Fibroblast of skin of back (primary cell): ENCODE results near the gene SPAG16.

Source experiments
- DNase-seq: peaks from one replicate; pipeline ENCODE4 v3.0.0-alpha.2; 2013

The SPAG16 gene

DNA sequence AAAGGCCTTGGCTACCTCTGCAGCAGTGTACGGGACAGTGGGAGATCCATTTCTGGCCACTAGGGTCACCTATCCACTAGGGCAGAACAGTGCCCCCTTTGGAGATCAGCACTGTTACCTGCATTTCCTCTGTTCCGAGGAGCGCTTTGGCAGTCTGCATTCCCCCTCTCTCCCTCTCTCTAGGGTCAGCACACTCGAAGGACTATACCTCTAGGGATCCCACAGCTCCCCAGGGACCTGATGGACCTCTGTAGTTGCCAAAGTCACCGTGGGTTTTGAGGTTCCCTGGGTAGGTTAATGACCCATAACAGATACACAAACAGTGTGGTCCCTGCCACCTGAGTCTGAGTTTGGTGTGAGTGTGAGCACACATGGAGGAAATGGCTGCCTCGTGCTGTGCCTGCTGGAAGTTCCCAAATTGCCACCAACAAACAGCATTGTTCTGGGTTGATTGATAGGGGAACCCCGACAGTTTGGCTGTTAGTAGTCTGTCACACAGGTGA, 1026.8 kb downstream of the SPAG16 start:
- DNase-seq, result no peak

DNA sequence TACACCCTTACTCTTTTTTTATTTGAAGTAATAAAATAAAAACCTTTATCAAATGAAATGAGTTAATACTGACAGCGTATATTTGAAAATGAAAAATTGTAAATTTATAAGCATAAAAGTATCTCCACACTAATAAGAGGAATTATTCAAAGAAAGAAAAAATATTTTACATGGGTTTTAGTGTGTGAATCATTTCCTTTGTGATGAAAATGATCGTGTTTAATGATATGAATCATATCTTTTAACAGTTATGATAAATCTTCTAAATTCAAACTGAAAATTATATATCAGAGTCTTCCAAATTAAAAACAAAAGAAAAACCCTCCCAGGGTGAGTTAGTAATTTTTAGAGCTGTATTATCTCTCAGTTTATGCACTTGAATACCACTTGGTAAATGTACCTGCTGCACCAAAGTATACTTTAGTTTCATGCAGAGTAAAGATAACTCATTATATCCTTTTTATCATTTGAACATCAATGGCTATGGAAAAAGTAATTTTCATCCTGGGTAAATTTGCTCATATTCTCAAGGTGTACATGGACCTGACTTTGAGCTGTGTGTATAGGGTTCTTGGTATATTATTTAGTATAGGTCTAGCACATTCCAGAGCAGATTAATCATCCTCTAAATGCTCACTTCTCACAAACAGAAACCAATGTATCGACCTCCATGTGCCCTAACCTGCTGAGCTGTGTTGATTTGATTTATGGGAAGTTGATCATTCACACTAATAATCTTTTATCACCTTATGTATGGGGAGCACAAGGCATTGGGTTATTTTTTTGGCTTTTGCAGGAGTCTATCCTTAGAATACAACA, 1027.9 kb downstream of the SPAG16 start:
- DNase-seq, result peak; percentile 16

DNA sequence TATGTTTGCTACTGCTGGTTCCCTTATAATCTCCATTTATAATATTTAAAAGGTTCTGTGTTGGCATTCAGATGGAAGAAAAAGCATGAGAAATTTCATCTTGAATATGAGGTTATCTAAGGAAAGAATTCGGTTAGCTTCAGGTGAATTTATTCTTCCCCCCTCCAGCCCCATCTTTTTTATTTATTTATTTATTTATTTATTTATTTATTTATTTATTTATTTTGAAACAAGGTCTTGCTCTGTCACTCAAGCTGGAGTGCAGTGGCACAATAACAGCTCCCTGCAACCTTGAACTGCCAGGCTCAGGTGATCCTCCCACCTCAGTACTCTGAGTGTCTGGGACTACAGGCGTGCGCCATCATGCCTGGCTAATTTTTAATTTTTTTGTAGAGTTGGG, 1031.1 kb downstream of the SPAG16 start:
- no peak for DNase-seq

DNA sequence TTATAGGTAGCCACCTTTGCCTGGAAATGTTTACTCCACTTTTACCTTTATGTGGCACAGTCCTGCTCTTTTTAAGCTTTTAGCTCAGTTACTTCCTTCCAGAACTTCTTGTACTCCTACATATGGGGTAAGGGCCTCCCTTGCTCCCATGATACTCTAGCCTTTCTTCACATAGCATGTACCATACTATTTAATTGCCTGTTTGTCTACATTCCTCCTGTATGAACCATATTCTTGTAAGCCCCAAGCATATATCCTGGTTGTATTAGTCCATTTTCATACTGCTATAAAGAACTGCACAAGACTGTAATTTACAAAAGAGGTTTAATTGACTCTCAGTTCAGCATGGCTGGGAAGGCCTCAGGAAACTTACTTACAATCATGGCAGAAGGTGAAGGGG, 1035.9 kb downstream of the SPAG16 start:
- DNase-seq, result no peak

DNA sequence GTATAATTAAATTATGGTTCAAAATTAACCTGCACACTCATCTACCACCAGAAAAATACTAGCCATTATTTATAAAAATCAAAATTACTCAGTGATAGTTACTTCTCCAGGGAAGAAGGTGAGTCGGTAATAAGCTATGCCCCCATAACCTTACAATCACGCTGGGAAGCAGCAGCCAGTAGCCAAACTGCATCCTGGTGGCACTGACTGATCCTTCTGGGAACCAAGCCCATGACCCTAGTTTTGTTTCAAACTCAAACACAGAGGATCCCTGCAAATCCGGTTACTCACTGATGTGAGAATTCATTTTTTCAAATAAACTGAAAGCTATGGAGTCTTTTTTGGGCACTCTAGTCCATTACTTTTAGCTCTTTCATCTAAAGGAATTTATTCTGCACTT, 1038.4 kb downstream of the SPAG16 start:
- peak; percentile 28 for DNase-seq

DNA sequence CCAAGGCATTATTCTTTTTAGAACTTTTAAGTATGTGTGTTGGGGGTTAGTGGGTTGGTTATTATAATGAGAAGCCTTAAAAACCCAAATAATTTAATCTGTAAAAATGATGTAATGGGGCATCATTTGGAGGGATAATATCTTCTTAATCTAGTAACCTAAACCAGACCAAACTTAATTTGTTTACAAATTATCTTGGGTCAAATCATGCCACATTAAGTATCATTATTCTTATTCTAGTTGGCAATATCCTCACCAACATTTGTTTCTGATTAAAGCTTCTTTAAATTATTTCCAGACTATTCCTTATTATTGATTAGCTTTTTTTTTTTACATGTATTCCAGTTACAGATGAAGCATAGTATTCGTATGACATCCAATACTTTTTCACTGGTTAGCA, 1041.1 kb downstream of the SPAG16 start:
- no peak for DNase-seq

DNA sequence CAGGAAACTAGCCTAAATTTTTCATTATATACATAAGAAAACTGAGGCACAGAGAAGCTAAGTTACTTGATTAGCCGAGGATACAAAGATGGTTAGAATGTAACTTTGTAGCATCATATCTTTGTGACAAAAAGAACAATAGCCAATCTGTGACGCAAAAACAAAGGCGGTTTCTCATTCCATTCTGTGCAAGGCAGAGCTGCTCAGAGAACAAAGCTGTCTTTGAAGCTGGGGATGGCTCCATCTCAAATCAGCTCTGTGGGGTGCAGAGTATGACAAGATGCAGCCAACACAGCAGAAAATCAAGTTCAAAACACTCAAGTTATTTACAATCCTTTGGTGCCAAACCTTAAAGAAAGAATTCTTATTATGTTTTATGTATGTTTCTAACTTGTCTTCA, 1044.7 kb downstream of the SPAG16 start:
- no peak for DNase-seq

DNA sequence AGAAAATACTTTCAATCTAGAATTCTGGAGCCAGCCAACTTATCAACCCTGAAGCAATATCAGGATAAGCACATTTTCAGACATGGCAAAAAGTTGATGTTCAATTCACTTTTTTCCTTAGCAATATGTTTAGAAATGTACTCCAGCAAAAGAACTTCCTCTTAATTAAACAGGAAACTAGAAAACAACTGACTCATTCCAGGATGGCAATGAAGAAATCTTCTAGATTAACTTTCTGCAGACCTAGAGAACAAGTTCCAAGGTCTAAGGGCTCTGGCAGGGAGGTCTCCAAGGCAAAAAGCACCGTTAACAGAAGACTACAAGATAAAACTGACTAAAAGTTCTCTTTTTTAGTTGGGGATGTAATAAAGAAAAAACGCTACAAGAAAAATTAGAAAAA, 1057.4 kb downstream of the SPAG16 start:
- DNase-seq, result no peak

DNA sequence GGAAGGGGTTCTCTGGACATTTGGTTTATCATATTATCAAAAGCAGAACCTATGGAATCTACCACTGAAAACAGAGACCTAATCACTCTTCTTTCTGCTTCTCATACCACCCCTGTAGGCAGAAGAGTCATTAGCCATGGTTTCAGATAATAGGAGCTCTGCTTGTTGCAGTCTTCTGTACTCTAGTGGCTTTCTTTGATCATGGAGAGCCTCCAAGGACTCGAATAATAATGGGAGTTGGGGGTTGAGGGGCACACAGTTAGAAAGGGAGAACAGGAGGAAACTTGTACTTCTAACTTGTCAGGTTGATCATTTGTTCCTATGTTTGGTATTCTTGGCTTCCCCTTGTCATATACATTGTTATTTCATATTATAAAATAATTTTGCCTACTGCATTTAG, 1074.2 kb downstream of the SPAG16 start:
- DNase-seq, result no peak

DNA sequence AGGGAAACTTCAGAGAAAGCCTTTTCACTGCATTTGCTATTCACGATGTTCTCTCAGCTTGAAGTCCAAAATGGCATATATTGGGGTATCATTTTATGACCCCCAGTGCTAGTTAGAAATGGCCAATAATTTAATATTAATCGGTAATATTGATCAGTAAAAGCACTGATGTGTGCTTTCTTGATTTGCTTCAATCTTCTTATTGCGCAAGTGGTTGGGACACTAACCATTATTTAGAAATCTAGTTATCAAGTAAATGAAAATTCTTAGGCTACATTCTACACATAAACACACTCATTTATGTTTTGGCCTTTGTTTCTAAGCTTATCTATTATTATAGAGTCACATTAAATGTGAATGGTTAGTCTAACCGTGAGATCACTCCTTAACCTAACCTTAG, 1076.9 kb downstream of the SPAG16 start:
- DNase-seq, result no peak

DNA sequence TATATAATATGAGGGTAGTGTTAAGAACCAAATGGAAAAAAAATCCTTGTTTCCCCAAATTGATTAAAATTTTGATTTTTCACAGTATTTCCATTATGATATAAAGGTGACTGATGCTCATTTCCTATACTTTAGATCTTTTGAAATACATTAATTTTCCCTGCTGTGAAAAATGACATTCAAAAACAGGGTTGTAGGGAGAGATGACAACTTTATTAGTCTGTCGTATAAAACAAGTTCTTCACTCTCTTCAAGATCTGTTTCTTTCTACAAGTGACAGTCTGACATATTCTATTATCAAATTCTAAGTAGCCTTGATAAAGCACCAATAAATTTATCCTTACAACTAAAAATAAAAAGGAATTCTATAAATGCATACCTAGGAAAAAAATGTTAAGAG, 1081.3 kb downstream of the SPAG16 start:
- DNase-seq, result no peak

DNA sequence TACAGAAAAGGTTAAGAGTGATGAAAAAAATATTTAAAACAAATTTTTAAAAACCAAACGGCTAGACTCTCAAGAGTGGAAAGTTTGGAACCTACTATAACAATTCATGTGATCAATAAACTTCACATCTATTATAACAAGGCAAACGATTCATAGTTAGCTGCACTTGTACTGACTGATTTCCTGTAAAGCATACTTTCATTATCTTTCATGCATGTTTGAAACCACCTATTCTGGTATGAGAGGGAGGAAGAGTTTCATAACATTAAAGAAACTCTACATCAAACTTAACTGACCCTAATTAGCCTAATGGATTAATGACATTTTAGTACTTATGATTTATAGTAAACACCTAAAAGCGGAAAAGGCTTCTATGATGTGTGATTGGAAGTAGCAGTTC, 1082.9 kb downstream of the SPAG16 start:
- DNase-seq, result no peak

DNA sequence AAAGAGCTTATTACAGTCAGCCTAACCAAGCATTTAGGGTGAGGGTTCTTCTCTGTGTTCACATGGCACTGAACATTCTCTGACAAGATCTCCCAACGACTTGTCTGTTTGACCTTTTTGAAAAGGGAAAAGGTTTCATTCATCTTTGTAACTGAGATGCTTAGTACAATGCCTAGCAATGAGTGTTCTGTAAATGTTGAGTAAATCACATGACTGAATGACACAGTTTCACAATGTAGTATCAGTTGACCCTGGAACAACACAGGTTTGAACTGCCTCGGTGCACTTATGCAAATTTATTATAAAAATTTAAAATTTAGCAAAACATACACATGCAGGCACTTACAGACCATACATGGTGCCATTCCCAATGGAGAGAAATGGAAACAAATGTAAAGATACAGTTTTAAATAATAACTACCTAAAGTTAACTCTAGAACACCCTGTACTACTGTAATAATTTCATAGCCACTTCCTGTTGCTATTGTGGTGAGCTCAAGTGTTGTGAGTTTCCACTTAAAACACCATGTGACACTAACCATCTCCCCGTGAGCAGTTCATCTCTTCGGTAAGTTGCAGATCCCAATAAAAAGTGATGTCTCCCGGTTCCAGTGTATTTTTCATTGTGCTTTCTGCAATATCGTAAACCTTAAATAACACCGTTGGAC, 1092.5 kb downstream of the SPAG16 start:
- DNase-seq, result no peak

DNA sequence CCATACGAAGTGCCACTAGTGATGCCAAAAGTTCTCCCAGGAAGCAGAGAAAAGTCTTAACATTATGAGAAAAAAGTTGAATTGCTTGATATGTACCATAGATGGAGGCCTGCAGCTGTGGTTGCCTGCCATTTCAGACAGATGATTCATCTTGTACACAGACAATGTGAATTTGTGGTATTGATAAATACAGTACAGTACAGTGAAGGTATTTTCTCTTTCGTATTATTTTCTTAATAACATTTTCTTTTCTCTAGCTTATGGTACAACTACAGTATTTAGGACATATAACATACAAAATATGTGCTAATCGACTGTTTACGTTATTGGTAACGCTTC, 1093.0 kb downstream of the SPAG16 start:
- DNase-seq, result no peak

DNA sequence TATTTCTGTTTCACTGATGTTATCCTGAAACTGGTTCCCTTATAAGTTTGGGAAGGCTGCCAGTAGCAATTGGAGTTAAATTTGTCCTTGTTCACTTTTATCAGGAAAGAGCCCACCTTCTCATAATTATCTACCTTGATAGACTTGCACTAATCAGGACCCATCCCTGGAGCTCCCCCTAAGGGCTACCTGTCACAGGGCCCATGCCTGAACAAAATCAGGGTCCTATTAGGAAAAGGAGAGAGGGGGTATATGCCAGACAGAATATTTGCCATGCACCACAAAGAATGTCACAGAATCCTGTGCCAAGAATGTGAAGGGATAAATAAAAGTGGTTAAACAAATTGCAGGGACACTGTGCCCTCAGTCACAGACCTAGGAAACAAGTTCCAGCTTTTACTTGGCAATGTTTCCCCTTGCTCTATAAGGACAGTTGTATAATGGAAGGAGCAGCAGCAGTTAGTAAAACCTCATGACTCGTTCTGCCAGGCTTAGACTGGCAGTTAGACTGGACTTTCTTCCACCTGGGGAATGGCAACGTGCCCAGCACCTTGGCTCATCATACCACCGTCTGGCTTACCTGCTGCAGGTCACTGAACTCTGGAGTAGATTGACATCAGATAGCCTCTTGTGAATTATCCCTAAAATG, 1094.3 kb downstream of the SPAG16 start:
- DNase-seq, result no peak

DNA sequence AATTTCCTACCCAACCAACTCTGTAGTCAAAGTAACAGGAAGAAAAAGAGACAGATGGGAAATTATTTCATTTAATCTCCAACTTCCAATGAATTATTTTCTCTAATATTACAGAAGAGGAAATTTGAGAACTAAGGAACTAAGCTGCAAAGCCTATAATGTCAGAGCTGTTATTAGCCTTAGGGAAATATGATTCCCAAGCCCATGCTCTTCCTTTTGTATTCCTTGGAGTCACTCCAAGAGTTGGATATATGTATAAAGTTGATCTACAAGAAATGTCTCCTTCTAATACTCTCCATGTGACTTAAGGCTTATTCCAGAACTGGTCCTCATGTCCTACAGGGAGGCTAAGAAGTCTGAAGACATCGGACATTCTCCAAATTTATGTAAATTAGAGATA, 1095.0 kb downstream of the SPAG16 start:
- no peak for DNase-seq

DNA sequence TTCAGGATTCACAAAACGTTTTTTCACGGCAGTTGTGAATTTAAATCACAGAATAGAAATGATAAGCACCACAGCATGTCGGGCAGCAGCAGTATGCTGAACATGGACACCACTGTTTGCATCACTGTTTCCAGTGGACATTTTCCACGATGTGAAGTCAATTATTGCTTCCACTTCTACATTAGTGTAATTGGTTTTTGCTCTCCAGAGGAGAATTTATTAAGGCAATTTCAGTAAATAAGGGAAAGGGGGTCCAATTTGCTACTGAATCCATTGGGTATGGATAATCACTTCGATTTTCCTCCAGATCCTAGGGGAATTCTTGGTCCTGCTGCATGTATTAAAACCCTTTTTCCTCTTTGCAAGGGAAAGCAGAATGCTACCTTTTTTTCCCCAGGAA, 1096.4 kb downstream of the SPAG16 start:
- no peak for DNase-seq

DNA sequence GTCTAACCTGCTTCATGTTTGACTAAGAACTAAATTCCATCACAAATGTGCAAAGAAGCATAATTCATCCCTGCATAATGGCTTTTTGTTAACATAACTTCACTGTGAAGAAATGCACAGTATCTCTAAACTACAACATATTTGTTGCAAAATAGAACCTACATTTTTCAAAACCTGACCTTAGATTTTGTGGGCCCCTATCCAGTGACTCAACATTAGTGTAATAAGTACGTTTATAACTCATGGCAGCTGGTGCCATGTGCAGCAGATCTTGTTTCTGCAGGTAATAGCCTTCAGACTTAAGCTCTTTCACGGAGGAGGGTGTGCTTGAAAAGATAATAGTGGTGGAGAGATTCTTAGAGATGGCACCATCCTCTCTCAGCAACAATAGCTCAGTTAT, 1098.0 kb downstream of the SPAG16 start:
- no peak for DNase-seq

DNA sequence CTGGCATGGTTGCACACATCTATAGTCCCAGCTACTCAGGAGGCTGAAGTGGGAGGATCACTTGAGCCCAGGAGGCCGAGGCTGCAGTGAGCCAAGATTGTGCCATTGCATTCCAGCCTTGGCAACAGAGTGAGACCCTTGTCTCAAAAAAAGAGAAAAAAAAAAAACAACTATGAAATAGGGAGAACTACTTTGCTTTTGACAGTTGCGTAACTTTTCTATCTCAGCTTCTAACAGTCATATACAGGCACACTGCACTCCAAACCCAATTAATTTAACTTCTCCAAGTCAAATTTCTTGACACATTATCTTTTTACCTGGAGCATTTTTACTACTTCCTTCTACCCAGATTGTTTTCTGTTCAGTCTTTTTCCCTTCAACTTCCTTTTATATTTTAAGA, 1102.5 kb downstream of the SPAG16 start:
- no peak for DNase-seq

DNA sequence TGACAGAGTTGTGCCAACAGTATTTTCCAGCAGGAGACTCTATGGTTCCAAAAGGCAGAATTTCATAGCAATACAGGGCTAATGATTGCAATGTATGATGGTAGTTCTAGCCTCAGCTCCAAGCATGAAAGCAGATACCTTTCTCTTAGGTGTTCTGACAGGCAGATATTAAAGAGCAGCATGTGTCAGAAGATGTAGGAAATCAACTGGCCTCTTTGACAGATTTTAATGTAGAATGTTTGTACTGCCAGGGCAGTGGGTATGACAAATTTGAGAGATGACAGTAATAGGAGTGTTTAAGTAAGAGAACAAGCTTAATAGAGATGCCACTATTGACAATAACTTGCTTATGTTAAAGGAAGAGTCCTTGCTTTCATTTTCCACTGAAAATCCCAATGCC, 1105.1 kb downstream of the SPAG16 start:
- DNase-seq, result no peak

DNA sequence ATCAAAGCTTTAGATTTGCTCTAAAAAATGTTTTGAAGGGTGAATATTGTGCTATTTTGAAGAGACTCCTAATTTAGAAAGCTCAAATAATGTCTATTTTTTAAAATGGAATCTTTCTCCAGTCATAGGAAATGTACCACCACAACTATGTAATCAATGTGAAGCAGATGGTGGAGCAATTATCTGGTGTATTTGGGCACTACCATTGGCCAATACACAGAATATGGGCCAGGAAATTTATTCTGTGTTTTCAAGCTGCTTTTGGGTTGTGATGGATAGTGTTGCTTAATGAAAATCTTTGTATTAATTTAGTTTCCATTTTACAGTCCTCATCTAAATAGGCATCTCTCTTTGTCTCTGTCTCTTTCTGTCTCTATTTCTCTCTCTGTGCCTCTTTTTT, 1109.5 kb downstream of the SPAG16 start:
- DNase-seq, result no peak

DNA sequence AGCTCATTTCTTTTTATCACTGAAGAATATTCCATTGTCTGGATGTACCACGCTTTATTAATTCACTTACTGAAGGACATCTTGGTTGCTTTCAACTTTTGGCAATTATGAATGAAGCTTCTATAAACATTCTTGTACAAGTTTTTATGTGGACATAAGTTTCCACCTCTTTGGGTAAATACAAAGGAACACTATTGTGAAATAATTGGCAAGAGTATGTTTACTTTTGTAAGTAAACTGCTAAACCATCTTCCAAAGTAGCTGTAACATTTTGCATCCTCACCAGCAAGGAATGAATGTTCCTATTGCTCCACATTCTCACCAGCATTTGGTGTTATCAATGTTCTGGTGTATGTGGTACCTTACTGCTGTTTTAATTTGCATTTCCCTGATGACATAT, 1110.8 kb downstream of the SPAG16 start:
- DNase-seq, result no peak

DNA sequence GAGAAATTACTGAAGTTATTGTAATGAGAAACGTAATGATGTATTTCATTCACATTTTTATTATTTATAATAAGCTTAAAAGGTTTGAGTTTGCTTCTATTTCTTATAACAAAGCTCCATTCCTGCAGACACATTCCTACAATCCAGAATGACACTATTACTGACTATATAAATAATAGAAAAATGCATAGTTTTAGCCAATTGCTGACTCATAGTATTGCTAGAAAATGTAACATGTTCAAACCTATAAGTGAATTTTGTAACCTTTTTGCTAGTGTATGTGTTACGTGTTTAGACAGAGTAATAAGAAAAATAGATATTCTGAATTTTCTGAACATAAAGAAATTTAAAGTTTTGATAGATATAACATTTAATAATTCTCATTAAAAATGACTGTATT, 1117.3 kb downstream of the SPAG16 start:
- no peak for DNase-seq
